HepG2 (cell line): ENCODE data around the gene EIF6. TPM values are rescaled to one million over a fixed set of nuclear protein-coding genes. Genes with fewer than 3 reads are reported as not detected.
A peak's percentile ranks its signal among the peaks of the same experiment; 100 is the strongest.

Experiments used
- DRAP1 ChIP-seq: IDR thresholded peaks from 2 replicates; pipeline ENCODE4 v1.6.1; 2016; ENCODE audit warnings: missing genetic modification reagents, missing compliant biosample characterization
- EP300 ChIP-seq, 3 experiments: sonication (generic) in 1 of 3; formaldehyde crosslinking in 1 of 3; IDR thresholded peaks; 2 replicates each; pipeline versions ENCODE4 v1.5.1 to v1.6.1; 2011 to 2020; ENCODE audit warnings: low read depth in 2 of 3, low read length in 2 of 3, borderline replicate concordance in 1 of 3, improper control_type of control experiment in 1 of 3, mild to moderate bottlenecking in 1 of 3, missing genetic modification reagents in 1 of 3, moderate library complexity in 1 of 3
- GPN1 ChIP-seq: sonication (generic); formaldehyde crosslinking; IDR thresholded peaks from 2 replicates; pipeline ENCODE4 v1.5.1; 2020; ENCODE audit warnings: missing genetic modification reagents, borderline replicate concordance
- HDAC1 ChIP-seq: sonication (generic); formaldehyde crosslinking; IDR thresholded peaks from 2 replicates; pipeline ENCODE4 v1.5.1; 2020; ENCODE audit warnings: mild to moderate bottlenecking, missing genetic modification reagents
- HNRNPUL1 ChIP-seq: fragments of 200-400 bp; formaldehyde crosslinking; IDR thresholded peaks from 2 replicates; pipeline ENCODE4 v1.6.1; 2017; ENCODE audit warnings: low read depth, mild to moderate bottlenecking, low read length, moderate library complexity
- IKZF5 ChIP-seq: IDR thresholded peaks from 2 replicates; pipeline ENCODE4 v1.6.1; 2018; ENCODE audit warnings: missing genetic modification reagents, mild to moderate bottlenecking, missing compliant biosample characterization
- JUN ChIP-seq: sonication (generic); formaldehyde crosslinking; IDR thresholded peaks from 2 replicates; pipeline ENCODE4 v1.4.0; 2020; ENCODE audit warnings: mild to moderate bottlenecking, missing genetic modification reagents
- MBNL3 ChIP-seq: fragments of 250-450 bp; sonication (Bioruptor Pico); conservative IDR thresholded peaks from 2 replicates; pipeline ENCODE4 v1.8.0; 2022; ENCODE audit warnings: mild to moderate bottlenecking, inconsistent platforms
- MED13 ChIP-seq: sonication (generic); formaldehyde crosslinking; IDR thresholded peaks from 2 replicates; pipeline ENCODE4 v1.5.0; 2020; ENCODE audit warnings: missing genetic modification reagents
- RORA ChIP-seq: sonication (generic); formaldehyde crosslinking; IDR thresholded peaks from 2 replicates; pipeline ENCODE4 v1.5.0; 2020; ENCODE audit warnings: mild to moderate bottlenecking, missing genetic modification reagents, moderate library complexity
- SIN3A ChIP-seq: IDR thresholded peaks from 2 replicates; pipeline ENCODE4 v1.6.1; 2011; ENCODE audit warnings: low read depth, mild to moderate bottlenecking, control low read depth, low read length, borderline replicate concordance
- SKI ChIP-seq: fragments of 450-650 bp; IDR thresholded peaks from one replicate; pipeline ENCODE4 v1.6.1; 2018; ENCODE audit warnings: mild to moderate bottlenecking; ENCODE audit not compliant: partially characterized antibody
- SSRP1 ChIP-seq: IDR thresholded peaks from 2 replicates; pipeline ENCODE4 v1.6.1; 2016; ENCODE audit warnings: control low read depth
- TEAD2 ChIP-seq: sonication (generic); formaldehyde crosslinking; IDR thresholded peaks from 2 replicates; pipeline ENCODE4 v1.9.0; 2021; ENCODE audit warnings: missing genetic modification reagents
- ZNF263 ChIP-seq: sonication (generic); formaldehyde crosslinking; IDR thresholded peaks from 2 replicates; pipeline ENCODE4 v1.4.0; 2020; ENCODE audit warnings: missing genetic modification reagents
- ZNF280B ChIP-seq: sonication (generic); formaldehyde crosslinking; IDR thresholded peaks from 2 replicates; pipeline ENCODE4 v1.5.0; 2020; ENCODE audit warnings: missing genetic modification reagents, mild to moderate bottlenecking, borderline replicate concordance
- ZNF34 ChIP-seq: sonication (generic); formaldehyde crosslinking; IDR thresholded peaks from 2 replicates; pipeline ENCODE4 v1.4.0; 2020; ENCODE audit warnings: mild to moderate bottlenecking, missing genetic modification reagents, borderline replicate concordance
- ZNF430 ChIP-seq: sonication (generic); formaldehyde crosslinking; IDR thresholded peaks from 2 replicates; pipeline ENCODE4 v1.9.0; 2021; ENCODE audit warnings: mild to moderate bottlenecking, missing genetic modification reagents
- ZNF644 ChIP-seq: IDR thresholded peaks from 2 replicates; pipeline ENCODE4 v1.6.1; 2016; ENCODE audit warnings: low read depth
- ZNF775 ChIP-seq: sonication (generic); formaldehyde crosslinking; IDR thresholded peaks from 2 replicates; pipeline ENCODE4 v1.4.0; 2020; ENCODE audit warnings: missing genetic modification reagents, mild to moderate bottlenecking, moderate library complexity, borderline replicate concordance
- ZNF788 ChIP-seq: sonication (generic); formaldehyde crosslinking; IDR thresholded peaks from 2 replicates; pipeline ENCODE4 v1.5.0; 2020; ENCODE audit warnings: mild to moderate bottlenecking, missing genetic modification reagents, borderline replicate concordance
- ZSCAN31 ChIP-seq: sonication (generic); formaldehyde crosslinking; IDR thresholded peaks from 2 replicates; pipeline ENCODE4 v1.5.0; 2020; ENCODE audit warnings: low read depth, mild to moderate bottlenecking, missing genetic modification reagents
- ZSCAN9 ChIP-seq: IDR thresholded peaks from 2 replicates; pipeline ENCODE4 v1.6.1; 2016; ENCODE audit warnings: borderline replicate concordance
- polyA plus RNA-seq, 8 experiments: library from polyadenylated mRNA; depleted of rRNA in 3 of 8; stranded (reverse) in 7 of 8; unstranded in 1 of 8; fragments of >200 nt; fragmentation: Illumina TruSeq in 4 of 8; extraction: Trizol in 4 of 8; gene quantifications; 2 replicates each; pipeline versions ENCODE4 v1.2.1 to v1.2.3, GENCODE V29; 2011 to 2016; ENCODE audit warnings: low read depth in 4 of 8, missing spikeins in 1 of 8, mixed read lengths in 1 of 8; ENCODE audit not compliant: insufficient read depth in 1 of 8
- total RNA-seq, 5 experiments: library from RNA; depleted of rRNA; stranded (reverse); fragments of >200 nt; fragmentation: Illumina TruSeq; extraction: Trizol; gene quantifications; 2 replicates each; pipeline ENCODE4 v1.2.3, GENCODE V29; 2016; ENCODE audit warnings: low read depth in 1 of 5
- TF ChIP-seq, protein P1 (sequence below): sonication (generic); formaldehyde crosslinking; IDR thresholded peaks from 2 replicates; pipeline ENCODE4 v1.4.0; 2020; ENCODE audit warnings: missing genetic modification reagents

EIF6 gene
- total and polyA plus RNA-seq, 2 of the 13 experiments (the other 11 are each of a cell fraction or from before 2014, with no cell fraction given) = 462 to 466 TPM

DNA sequence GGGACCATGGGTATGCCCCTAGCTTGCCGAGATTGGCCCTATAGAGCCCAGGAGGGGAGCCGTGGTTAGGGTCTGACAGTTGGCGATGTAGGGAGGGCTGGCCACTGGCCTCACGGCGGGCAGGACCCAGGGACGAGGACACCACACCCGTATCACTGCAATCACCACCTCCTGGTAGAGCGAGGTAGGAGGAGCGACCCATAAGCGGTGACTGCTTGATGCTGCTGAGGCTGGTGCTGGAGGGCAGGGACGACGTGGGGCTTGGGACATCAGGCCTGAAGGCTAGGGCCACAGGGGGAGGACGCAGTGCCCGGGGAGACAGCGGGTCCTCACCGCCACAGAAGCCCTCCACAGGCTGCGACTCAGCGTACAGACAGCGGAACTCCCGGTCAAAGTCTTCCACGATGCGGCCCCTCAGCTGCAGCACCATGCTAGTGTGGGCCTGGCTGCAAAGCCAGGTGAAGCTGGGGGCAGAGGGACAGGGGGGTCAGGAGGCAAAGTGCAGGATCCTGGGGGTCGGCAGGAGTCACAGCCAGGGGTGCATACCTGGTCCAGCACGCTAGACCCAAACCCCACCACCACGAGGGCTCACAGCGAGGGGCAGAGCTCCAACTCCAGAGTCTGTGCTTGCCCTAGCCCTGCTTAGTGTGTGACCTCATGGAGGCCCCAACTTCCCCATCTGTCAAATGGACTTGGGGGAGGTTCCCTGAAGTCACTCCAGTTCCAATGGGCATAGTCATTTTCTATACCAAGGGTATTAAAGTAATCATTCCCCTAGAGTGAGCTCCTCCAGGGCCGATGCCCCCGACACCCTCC lies 3.1 kb upstream of the EIF6 start (continued):
- TF ChIP-seq IKZF5 (CRISPR knock-in tag) (no peak), MED13 (CRISPR knock-in tag) (no peak), ZNF263 (CRISPR knock-in tag) (no peak), EP300 (IDR thresholded peaks at IDR 0.05; ENCODE audit: low read depth in 2 of 2, low read length in 2 of 2) (no peak), EP300 (CRISPR knock-in tag; IDR thresholded peaks at IDR 0.05; ENCODE audit: borderline replicate concordance) (0 out of 2 replicates have a peak, but pooled peaks have one; percentile 6), HNRNPUL1 (no peak), JUN (CRISPR knock-in tag) (0 out of 2 replicates have a peak, but pooled peaks have one; percentile 12), MBNL3 (no peak), TEAD2 (CRISPR knock-in tag) (no peak), HDAC1 (CRISPR knock-in tag) (no peak), ZSCAN31 (no peak), SIN3A (no peak), ZNF644 (CRISPR knock-in tag) (no peak), ZNF788 (CRISPR knock-in tag) (peak; percentile 64; the same call in 1 of the 2 replicates), DRAP1 (CRISPR knock-in tag) (no peak), GPN1 (CRISPR knock-in tag) (no peak), RORA (CRISPR knock-in tag) (no peak), SKI (no peak), ZSCAN9 (CRISPR knock-in tag) (no peak), ZNF280B (CRISPR knock-in tag) (no peak), ZNF430 (CRISPR knock-in tag) (no peak), ZNF34 (CRISPR knock-in tag) (no peak), SSRP1 (CRISPR knock-in tag) (no peak), ZNF775 (CRISPR knock-in tag) (no peak)
- TF ChIP-seq, protein P1, sequence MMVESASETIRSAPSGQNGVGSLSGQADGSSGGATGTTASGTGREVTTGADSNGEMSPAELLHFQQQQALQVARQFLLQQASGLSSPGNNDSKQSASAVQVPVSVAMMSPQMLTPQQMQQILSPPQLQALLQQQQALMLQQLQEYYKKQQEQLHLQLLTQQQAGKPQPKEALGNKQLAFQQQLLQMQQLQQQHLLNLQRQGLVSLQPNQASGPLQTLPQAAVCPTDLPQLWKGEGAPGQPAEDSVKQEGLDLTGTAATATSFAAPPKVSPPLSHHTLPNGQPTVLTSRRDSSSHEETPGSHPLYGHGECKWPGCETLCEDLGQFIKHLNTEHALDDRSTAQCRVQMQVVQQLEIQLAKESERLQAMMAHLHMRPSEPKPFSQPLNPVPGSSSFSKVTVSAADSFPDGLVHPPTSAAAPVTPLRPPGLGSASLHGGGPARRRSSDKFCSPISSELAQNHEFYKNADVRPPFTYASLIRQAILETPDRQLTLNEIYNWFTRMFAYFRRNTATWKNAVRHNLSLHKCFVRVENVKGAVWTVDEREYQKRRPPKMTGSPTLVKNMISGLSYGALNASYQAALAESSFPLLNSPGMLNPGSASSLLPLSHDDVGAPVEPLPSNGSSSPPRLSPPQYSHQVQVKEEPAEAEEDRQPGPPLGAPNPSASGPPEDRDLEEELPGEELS (CRISPR knock-in tag) = no peak
